A673 (cell line): ENCODE data around the gene GABRG3.

Source experiments
- CTCF ChIP-seq: fragments of 300-800, 200-600 bp; sonication (generic); conservative IDR thresholded peaks from 2 replicates; pipeline ENCODE4 v1.5.1; 2017; ENCODE audit warnings: low read depth, mild to moderate bottlenecking, antibody characterized with exemption, low read length, moderate library complexity, mixed read lengths
- EZH2 ChIP-seq: fragments of 200-600 bp; sonication (generic); IDR thresholded peaks from 2 replicates; pipeline ENCODE4 v1.6.1; 2017; ENCODE audit warnings: borderline replicate concordance, low read depth, mild to moderate bottlenecking, mixed read lengths, antibody characterized with exemption, low read length; ENCODE audit not compliant: poor library complexity, severe bottlenecking

- TF ChIP-seq CTCF, result no peak
- no peak for TF ChIP-seq EZH2
Measured at GRCh38 chr15:27448234-27448633, 477.3 kb downstream of the GABRG3 start.
